ENCODE data around the gene LRMDA. TPM values are rescaled to one million over a fixed set of nuclear protein-coding genes. Genes with fewer than 3 reads are reported as not detected.

The LRMDA gene
- total and polyA plus RNA-seq, 2 of the 8 experiments (the other 6 are each of a cell fraction or from before 2014, with no cell fraction given) = 0.86 to 2.8 TPM

GRCh38 chr10:76442113-76442512 lies 1010.7 kb downstream of the LRMDA start:
- Histone ChIP-seq H3K27me3 (replicated peaks in 1 of 4; ENCODE audit: control insufficient read depth in 3 of 4, extremely low read depth in 1 of 4, insufficient read depth in 3 of 4, low read length in 3 of 4) (no peaks in the 10 kb centered on the region), H2BK20ac (ENCODE audit: low read length) (no peak overlapping the region), H3K79me1 (ENCODE audit: low read depth, low read length) (no peaks in the 10 kb centered on the region), H3K14ac (ENCODE audit: insufficient read length) (no peak overlapping the region), H4K20me1 (replicated peaks in 1 of 2; ENCODE audit: control insufficient read depth in 1 of 2, insufficient read depth in 2 of 2, low read length in 2 of 2) (no peaks in the 10 kb centered on the region), H2BK5ac (ENCODE audit: low read depth, low read length) (no peak overlapping the region), H2AK5ac (ENCODE audit: low read depth, low read length) (no peak overlapping the region), H4K8ac (ENCODE audit: extremely low read depth, insufficient read depth, low read length) (no peak overlapping the region), H3K23me2 (ENCODE audit: low read depth, low read length) (no peaks in the 10 kb centered on the region), H3K4me3 (ENCODE audit: extremely low read depth in 1 of 4, insufficient read depth in 2 of 4, low read depth in 3 of 4, low read length in 4 of 4) (no peak overlapping the region), H4K91ac (replicated peaks; ENCODE audit: insufficient read length, low read length) (no peak overlapping the region), H2BK12ac (ENCODE audit: low read depth, low read length) (no peak overlapping the region), H3K27ac (ENCODE audit: low read depth, low read length) (no peak overlapping the region), H3K4me2 (ENCODE audit: insufficient read depth in 1 of 2, low read depth in 2 of 2, low read length in 2 of 2) (no peak overlapping the region), H3K56ac (replicated peaks; ENCODE audit: insufficient read length, low read depth, low read length) (no peak overlapping the region), H3K79me2 (ENCODE audit: control insufficient read depth in 1 of 2, insufficient read depth in 2 of 2, low read length in 2 of 2) (no peaks in the 10 kb centered on the region), H2BK120ac (replicated peaks; ENCODE audit: low read depth, low read length) (no peak overlapping the region), H2AFZ (ENCODE audit: low read length) (no peak overlapping the region), H3K23ac (ENCODE audit: insufficient read length) (no peak overlapping the region), H4K5ac (ENCODE audit: insufficient read length, low read depth, low read length) (no peak overlapping the region), H3K4ac (replicated peaks; ENCODE audit: insufficient read length, low read depth, low read length) (no peak overlapping the region), H3K9me3 (ENCODE audit: insufficient read depth in 2 of 2, low read depth in 1 of 2, low read length in 1 of 2) (no peaks in the 10 kb centered on the region), H3K9ac (replicated peaks in 1 of 4; ENCODE audit: extremely low read depth in 1 of 4, low read depth in 3 of 4, low read length in 3 of 4) (no peak overlapping the region), H3K4me1 (replicated peaks in 1 of 4; ENCODE audit: control insufficient read depth in 3 of 4, insufficient read depth in 4 of 4, low read length in 3 of 4) (no peaks in the 10 kb centered on the region), H2BK15ac (ENCODE audit: low read length) (no peak overlapping the region), H3K18ac (ENCODE audit: extremely low read depth, low read length) (no peak overlapping the region), H3K36me3 (ENCODE audit: control insufficient read depth in 2 of 4, insufficient read depth in 4 of 4, low read length in 3 of 4) (no peaks in the 10 kb centered on the region)
- no peak for FAIRE-seq
- CTCF ChIA-PET (ENCODE audit: partially characterized antibody) = interaction anchor here (1.3 kb wide), 1 partner anchor 9 kb away, joined by 4 read pairs; no protein-coding TSS in a partner anchor
- POLR2A ChIA-PET (ENCODE audit: partially characterized antibody) = no interaction called here
- no peak for DNase-seq (ENCODE audit: low read depth in 1 of 2, low spot score in 2 of 2)
- no peak for TF ChIP-seq POLR2A (IDR thresholded peaks at IDR 0.05; ENCODE audit: control extremely low read depth in 1 of 2, low read depth in 2 of 2, low read length in 2 of 2)
- WGBS, 2 experiments (ENCODE audit: extremely low coverage in 1 of 2, insufficient coverage in 1 of 2, insufficient read length in 1 of 2, insufficient replicate concordance in 2 of 2, low coverage in 1 of 2, low lambda C conversion rate in 2 of 2, missing lambda C conversion rate in 1 of 2) = 89% methylated on average over 5 of the region's 5 CpGs; no CpG with 5 or more reads in 1 of the 2 experiments
